GM08714 (cell line): ENCODE results near the gene PES1.

Source experiments
- H3K4me3 ChIP-seq: fragments of 200-500 bp; sonication (Bioruptor generic); 2 replicates; pipeline ENCODE4 v1.5.1; 2014; ENCODE audit warnings: mild to moderate bottlenecking, low read length, inconsistent platforms
- ZNF274 ChIP-seq: IDR thresholded peaks from 2 replicates; pipeline ENCODE4 v1.6.1; 2012; ENCODE audit warnings: mild to moderate bottlenecking, low read depth, low read length

Gene PES1

GRCh38 chr22:30531651-30532608 lies 59.8 kb downstream of the PES1 start:
- H3K4me3 ChIP-seq = no peak overlapping the region
- no peak for TF ChIP-seq ZNF274

GRCh38 chr22:30526656-30527055 lies 65.1 kb downstream of the PES1 start:
- no peak for TF ChIP-seq ZNF274

More at GRCh38 chr22:30526656-30527055, 65.1 kb downstream of the PES1 start:
- H3K4me3 ChIP-seq = no peak overlapping the region
